ENCODE data around the gene MME.

MME gene

GRCh38 chr3:155153242-155154186 lies 73.4 kb downstream of the MME start:
- DNase-seq: no peak

- no peak for DNase-seq
Observed at GRCh38 chr3:155154255-155154654, 74.1 kb downstream of the MME start.

- no peak for DNase-seq
Observed at GRCh38 chr3:155158346-155159037, 78.4 kb downstream of the MME start.

- no peak for DNase-seq
Observed at GRCh38 chr3:155159301-155159700, 79.2 kb downstream of the MME start.

- no peak for DNase-seq
Observed at GRCh38 chr3:155161640-155162292, 81.6 kb downstream of the MME start.

- no peak for DNase-seq
Observed at GRCh38 chr3:155164306-155164705, 84.2 kb downstream of the MME start.

GRCh38 chr3:155166441-155166840 lies 86.3 kb downstream of the MME start:
- DNase-seq: no peak

GRCh38 chr3:155169197-155169596 lies 89.1 kb downstream of the MME start:
- DNase-seq: no peak

GRCh38 chr3:155173771-155174170 lies 93.7 kb downstream of the MME start:
- DNase-seq: no peak

GRCh38 chr3:155178810-155179436 lies 98.8 kb downstream of the MME start:
- no peak for DNase-seq

- no peak for DNase-seq
Observed at GRCh38 chr3:155179437-155179827, 99.3 kb downstream of the MME start.

- DNase-seq: no peak
Observed at GRCh38 chr3:155179966-155180757, 100.0 kb downstream of the MME start.

- no peak for DNase-seq
Observed at GRCh38 chr3:155182467-155182866, 102.3 kb downstream of the MME start.

- DNase-seq: no peak
Observed at GRCh38 chr3:155184011-155184410, 103.9 kb downstream of the MME start.

- DNase-seq: no peak
Observed at GRCh38 chr3:155185631-155186071, 105.5 kb downstream of the MME start.

GRCh38 chr3:155188031-155188430 lies 107.9 kb downstream of the MME start:
- no peak for DNase-seq

GRCh38 chr3:155189478-155189877 lies 109.4 kb downstream of the MME start:
- no peak for DNase-seq

- no peak for DNase-seq
Observed at GRCh38 chr3:155190691-155191090, 110.6 kb downstream of the MME start.

- no peak for DNase-seq
Observed at GRCh38 chr3:155192957-155193746, 113.0 kb downstream of the MME start.

GRCh38 chr3:155193868-155194267 lies 113.7 kb downstream of the MME start:
- no peak for DNase-seq
